ENCODE measurements around the gene P4HB. TPM values are rescaled to one million over a fixed set of nuclear protein-coding genes. Genes with fewer than 3 reads are reported as not detected.
"Not testable (repeated sequence)": the region's sequence is repeated elsewhere in the genome, so short reads cannot be mapped to it uniquely, and the experiment has no call there.

P4HB gene
- total and polyA plus RNA-seq, 8 donors, result 485 to 935 (median 547) TPM

DNA sequence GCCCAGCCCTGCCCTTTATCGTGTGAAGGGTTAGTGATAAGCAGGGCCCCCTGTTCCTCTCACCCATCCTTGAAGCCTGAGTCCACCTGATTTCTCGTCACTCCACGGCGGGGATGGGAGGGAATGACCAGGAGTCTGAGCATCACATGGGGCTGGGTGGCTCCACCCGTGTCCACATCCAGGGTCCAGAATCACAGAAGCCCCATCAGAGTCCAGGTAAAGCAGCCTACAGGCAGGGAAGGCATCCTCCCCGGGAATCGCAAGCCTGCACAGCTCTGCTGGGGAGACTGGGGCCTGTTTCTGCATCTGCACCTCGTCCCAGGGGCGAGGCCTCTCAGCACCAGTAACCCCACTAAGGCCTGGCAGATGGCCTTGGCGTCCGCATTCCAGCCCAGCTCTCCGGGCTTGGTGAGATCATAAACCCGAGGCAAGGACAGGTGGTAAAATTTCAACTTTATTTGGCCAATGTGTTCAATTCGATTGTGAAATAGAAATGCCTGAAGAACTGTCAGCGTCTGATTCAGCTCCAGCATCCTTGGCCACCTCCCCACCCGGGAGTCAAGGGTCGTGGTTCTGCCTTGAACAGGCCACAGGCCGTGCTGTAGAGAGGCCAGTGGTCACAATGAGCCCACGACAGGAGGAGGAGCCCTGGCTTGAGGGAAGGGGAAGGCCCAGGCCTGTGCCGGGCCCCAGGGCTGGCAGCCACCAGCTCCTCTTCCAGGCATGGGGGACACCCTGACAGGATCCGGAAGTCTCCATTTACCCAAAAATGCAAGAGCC is 17.4 kb downstream of the P4HB start:
- no peaks in the 10 kb centered on the region for H3K9me3 ChIP-seq
- H3K4me3 ChIP-seq, result no peak overlapping the region
- no peaks in the 10 kb centered on the region for H3K27me3 ChIP-seq
- peaks cover 0 to 60% of the 10 kb centered on the region in 2 donors for H3K36me3 ChIP-seq
- intact Hi-C loops (cut with DNase I), result no loop called here
- no peak for DNase-seq
- TF ChIP-seq, protein P1, sequence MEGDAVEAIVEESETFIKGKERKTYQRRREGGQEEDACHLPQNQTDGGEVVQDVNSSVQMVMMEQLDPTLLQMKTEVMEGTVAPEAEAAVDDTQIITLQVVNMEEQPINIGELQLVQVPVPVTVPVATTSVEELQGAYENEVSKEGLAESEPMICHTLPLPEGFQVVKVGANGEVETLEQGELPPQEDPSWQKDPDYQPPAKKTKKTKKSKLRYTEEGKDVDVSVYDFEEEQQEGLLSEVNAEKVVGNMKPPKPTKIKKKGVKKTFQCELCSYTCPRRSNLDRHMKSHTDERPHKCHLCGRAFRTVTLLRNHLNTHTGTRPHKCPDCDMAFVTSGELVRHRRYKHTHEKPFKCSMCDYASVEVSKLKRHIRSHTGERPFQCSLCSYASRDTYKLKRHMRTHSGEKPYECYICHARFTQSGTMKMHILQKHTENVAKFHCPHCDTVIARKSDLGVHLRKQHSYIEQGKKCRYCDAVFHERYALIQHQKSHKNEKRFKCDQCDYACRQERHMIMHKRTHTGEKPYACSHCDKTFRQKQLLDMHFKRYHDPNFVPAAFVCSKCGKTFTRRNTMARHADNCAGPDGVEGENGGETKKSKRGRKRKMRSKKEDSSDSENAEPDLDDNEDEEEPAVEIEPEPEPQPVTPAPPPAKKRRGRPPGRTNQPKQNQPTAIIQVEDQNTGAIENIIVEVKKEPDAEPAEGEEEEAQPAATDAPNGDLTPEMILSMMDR (IDR thresholded peaks at IDR 0.05), result no peak
- no peak for ATAC-seq
- peaks cover 0 to 23% of the 10 kb centered on the region in 2 donors for H3K4me1 ChIP-seq
- no peak overlapping the region for H3K27ac ChIP-seq

DNA sequence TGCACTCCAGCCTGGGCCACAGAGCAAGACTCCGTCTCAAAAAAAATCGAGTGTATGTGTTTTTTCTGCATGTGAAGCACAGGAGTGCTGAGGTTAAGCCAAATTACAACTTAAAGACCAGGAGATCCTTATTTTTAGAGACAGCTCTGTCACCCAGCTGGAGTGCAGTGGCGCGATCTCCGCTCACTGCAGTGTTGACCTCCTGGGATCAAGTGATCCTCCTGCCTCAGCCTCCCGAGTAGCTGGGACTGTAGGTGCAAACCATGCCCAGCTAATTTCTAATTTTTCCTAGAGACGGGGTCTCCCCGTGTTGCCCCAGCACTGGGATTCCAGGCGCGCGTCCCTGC is 18.0 kb downstream of the P4HB start:
- DNase-seq, result no peak
- no peaks in the 10 kb centered on the region for H3K27me3 ChIP-seq
- H3K4me3 ChIP-seq, result no peak overlapping the region
- H3K9me3 ChIP-seq, result no peaks in the 10 kb centered on the region
- TF ChIP-seq, protein P1 (IDR thresholded peaks at IDR 0.05), result no peak
- H3K4me1 ChIP-seq, result peaks cover 0 to 26% of the 10 kb centered on the region in 2 donors
- intact Hi-C loops (cut with DNase I), result no loop called here
- ATAC-seq, result no peak
- H3K36me3 ChIP-seq, result peaks cover 0 to 54% of the 10 kb centered on the region in 2 donors
- no peak overlapping the region for H3K27ac ChIP-seq

DNA sequence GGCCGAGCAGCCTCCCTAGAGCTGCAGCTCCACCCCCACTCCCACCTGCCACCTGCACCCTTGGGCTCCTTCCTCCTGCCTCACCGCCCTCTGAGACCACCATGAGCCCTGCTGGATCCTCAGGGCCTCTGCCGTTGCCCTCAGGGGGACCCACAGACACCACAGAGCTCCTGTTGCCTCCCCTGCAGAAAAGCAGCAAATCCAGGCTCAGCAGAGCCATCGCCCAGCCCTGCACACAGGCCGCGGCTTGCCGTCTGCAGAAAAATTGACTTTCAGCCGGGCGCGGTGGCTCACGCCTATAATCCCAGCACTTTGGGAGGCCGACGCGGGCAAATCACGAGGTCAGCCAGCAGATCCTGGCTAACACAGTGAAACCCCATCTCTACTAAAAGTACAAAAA is 18.5 kb downstream of the P4HB start:
- Histone ChIP-seq H3K27me3 (no peaks in the 10 kb centered on the region), H3K9me3 (no peaks in the 10 kb centered on the region), H3K4me3 (no peak overlapping the region), H3K36me3 (peaks cover 0 to 49% of the 10 kb centered on the region in 2 donors), H3K4me1 (peaks cover 0 to 30% of the 10 kb centered on the region in 2 donors), H3K27ac (no peak overlapping the region)
- intact Hi-C loops (cut with DNase I), result no loop called here
- DNase-seq (no peak), ATAC-seq (no peak)
- TF ChIP-seq, protein P1 (IDR thresholded peaks at IDR 0.05), result no peak

DNA sequence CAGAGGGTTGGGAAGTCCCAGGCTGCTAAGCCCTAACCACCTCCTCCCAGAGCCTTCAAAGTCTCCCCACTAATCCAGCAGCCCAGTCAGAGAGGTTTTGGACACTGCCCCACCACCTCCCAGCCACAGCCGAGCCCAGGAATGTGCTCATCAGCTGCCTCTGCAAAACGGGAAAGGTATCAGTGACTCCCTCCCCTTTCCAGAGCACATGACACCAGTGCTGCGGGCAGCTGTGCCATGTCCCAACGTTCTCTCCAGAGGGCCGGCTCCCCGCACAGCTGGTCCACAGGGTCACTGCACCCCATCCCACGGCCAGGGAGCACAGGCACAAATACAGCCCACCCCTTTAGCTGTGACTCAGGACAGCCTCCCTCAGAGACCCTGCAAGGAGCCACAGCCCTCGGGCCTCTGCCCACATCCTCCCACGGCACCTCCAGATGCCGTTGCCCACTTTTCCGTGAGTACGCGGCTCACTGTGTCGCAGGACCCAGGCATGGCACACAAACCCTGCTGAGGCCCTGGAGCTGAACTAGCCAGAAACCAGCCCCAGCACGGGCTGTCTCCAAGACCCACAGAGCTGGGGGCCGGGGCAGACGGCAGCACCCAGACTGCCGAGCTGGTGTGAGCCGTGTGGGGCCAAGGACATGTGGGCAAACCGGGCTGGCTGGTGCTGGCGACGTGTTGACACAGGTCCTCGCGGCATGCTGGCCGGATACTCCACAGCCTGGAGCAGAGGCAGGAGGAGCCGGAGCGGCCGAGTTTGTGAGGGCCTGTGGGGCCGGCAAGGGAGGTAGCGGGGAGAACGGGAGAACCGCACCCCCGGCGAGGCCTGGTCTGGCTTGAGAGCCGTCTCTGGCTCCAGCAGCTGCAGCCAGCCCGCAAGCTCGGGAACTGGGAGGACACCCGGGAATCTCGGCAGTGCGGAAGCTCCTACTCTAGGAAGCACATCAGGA is 19.2 kb downstream of the P4HB start:
- Histone ChIP-seq H3K4me3 (no peak overlapping the region), H3K27ac (no peak overlapping the region), H3K36me3 (peaks cover 0 to 42% of the 10 kb centered on the region in 2 donors), H3K27me3 (no peaks in the 10 kb centered on the region), H3K9me3 (no peaks in the 10 kb centered on the region), H3K4me1 (peaks cover 0 to 30% of the 10 kb centered on the region in 2 donors)
- TF ChIP-seq, protein P1 (IDR thresholded peaks at IDR 0.05), result no peak
- ATAC-seq (peak; percentile 77), DNase-seq (peak in 1 of 4 donors; percentile 81)
- intact Hi-C loops (cut with DNase I), result no loop called here

DNA sequence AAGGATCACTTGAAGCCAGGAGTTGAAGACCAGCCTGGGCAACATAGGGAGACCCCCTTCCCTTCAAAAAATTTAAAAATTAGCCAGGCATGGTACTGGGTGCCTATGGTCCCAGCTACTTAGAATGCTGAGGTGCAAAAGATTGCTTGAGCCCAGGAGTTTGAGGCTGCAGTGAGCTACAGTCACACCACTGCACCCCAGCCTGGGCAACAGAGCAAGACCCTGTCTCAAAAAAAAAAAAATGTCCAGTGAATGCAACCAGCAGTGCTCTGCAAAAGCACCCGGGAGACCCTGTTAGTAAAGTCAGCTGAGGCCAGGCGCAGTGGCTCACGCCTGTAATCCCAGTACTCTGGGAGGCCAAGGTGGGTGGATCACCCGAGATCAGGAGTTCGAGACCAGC is 20.3 kb downstream of the P4HB start:
- intact Hi-C loops (cut with DNase I), result not testable (repeated sequence)

More for the DNA sequence above, 20.3 kb downstream of the P4HB start:
- not testable (repeated sequence) for H3K27ac ChIP-seq, ATAC-seq, H3K9me3 ChIP-seq, H3K27me3 ChIP-seq, DNase-seq, H3K4me3 ChIP-seq
- Histone ChIP-seq H3K36me3 (peaks cover 0 to 31% of the 10 kb centered on the region in 2 donors), H3K4me1 (peaks cover 0 to 30% of the 10 kb centered on the region in 2 donors)
